NCI-H1417 (cell line): Measurements from ENCODE around the gene FEN1.

Experiments used
- DNase-seq, 3 experiments: peaks; one replicate each; lab custom pipeline; 2025; lab: John Stamatoyannopoulos, UW

FEN1 gene

DNA sequence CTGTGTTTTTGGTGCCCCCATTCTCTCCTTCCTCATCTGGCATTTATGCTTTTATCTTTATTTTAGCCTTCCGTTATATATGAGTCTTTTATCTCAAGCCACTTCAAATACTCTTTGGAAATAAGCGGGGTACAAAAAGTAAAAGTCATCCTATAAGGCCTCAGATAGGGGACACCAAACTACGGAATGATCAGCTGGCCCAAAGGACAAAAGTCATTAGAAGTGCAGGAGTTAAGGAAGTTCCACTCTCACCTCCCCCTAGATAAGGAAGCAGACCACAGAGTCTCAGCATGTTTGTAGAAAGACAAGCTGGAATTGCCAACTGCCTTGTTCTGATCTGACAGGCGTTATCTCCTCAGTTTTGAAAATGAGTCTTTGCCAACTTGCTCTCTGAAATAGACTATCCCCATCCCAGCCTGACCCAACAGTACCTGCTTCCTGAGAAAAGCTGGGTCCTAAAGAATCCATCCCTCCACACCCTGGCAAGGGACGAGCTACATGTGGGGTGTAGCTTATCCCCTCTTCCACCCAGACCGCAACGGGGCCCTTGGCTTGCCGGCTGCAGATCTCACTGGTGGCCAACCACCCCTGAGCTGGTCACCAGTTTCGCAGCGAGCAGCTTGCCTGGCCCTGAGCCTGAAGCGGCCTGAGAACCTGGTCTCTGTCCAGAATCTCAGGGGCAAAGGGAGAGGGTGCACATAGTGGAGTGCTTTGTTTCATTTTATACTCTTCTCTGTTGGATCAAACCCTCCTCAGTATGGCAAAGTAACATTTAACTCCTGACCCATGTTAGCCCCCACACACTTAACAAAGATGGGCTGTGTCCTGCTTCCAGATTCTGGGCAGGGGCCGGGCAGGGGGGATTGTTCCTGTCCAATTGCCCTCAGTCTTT, 49.2 kb downstream of the FEN1 start:
- no peak for DNase-seq

DNA sequence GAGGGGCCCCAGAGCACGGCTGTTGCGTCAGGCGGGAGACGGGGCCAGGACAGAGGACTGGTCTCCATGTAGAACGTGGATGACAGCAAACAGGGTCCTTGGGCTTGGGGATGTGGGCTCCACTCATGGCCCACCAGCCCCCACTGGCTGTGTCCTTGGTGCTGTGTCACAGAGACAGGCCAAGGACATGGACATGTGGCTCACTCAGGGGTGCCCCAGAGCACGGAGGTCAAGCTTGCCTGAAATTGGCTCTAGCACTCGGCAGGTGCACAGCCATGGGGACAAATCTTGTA, 49.8 kb downstream of the FEN1 start:
- no peak for DNase-seq

DNA sequence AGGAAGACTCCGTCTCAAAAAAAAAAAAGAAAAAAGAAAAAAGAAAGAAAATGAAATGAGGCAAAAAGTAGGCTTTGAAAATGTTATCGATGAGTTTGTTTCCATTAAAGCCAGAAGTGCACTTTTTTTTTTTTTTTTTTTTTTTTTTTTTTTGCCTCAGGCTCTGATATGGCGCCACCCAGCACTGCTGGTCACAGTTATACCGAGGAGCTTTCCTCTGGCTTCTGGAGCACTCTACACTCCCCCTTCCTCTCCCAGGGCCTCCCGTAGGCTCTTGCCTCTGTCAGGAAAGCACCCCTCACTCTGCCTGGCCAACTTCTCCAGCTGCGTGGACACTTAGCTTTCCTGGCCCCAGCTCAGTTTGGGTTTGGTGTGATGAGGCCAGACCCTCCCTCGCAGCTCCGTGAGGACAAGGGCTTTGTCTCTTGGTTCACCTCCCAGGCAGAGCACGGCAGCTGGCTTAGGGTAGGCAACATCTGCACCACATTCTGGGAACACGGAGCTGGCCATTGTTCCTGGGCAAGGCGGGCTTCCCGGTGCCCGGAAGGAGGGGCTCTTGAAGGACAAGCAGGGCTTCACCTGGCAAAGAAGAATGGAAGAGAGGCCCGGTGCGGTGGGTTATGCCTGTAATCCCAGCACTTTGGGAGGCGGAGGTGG, 52.3 kb downstream of the FEN1 start:
- no peak for DNase-seq

DNA sequence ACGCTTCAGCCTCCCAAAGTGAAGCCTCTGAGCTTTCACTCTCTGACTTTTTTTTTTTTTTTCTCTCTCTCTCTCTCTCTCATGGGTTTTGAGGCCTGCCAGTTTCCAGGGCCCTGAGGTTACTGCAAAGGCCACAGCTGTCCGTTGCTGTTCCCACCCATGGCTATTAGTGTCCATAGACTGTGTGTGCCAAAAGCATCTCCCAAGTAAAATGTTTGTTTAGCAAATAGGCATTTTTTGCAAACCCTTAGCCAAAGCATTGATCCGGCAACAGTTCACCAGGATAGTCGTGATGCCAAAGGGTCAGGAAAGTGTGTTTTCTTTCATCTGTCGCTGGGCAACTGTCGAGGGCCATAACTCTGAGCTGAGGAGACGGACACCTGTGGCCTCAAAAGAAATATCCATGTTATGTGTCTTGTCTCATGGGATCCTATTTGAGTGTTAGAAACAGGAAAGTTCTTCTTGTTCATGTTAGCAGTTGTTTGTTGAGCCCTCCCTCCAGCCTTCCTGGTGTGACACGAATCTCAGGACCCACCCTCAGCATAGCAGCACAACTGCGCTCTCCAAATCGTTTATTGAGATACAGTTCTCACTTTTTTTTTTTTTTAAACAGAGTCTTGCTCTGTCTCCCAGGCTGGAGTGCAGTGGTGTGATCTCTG, 53.8 kb downstream of the FEN1 start:
- no peak for DNase-seq
